Smooth muscle cell (in vitro differentiated cells): ENCODE measurements around the gene EPS8. TPM values are rescaled to one million over a fixed set of nuclear protein-coding genes. Genes with fewer than 3 reads are reported as not detected.
A peak's percentile ranks its signal among the peaks of the same experiment; 100 is the strongest.

Experiments
- DNase-seq: peaks from one replicate; lab custom pipeline; 2025; ENCODE audit not compliant: unreplicated experiment; lab: John Stamatoyannopoulos, UW
- H2AFZ ChIP-seq: fragments of 200-600 bp; sonication (generic); 2 replicates; pipeline ENCODE4 v1.6.0; 2016; ENCODE audit warnings: antibody characterized with exemption, low read depth, mild to moderate bottlenecking
- H3F3A ChIP-seq: fragments of 200-600 bp; sonication (generic); 2 replicates; pipeline ENCODE4 v1.6.0; 2017; ENCODE audit warnings: antibody characterized with exemption, low read depth
- H3K27ac ChIP-seq: fragments of 200-600 bp; sonication (generic); 2 replicates; pipeline ENCODE4 v1.5.1; 2016; ENCODE audit warnings: low read depth, mild to moderate bottlenecking
- H3K27me3 ChIP-seq: fragments of 200-600 bp; sonication (generic); 2 replicates; pipeline ENCODE4 v1.6.1; 2016; ENCODE audit warnings: low read depth, mild to moderate bottlenecking
- H3K36me3 ChIP-seq: fragments of 200-600 bp; sonication (generic); 2 replicates; pipeline ENCODE4 v1.5.1; 2016; ENCODE audit warnings: low read depth
- H3K4me1 ChIP-seq: fragments of 200-600 bp; sonication (generic); 2 replicates; pipeline ENCODE4 v1.5.1; 2016; ENCODE audit warnings: low read depth
- H3K4me2 ChIP-seq: fragments of 200-600 bp; sonication (generic); 2 replicates; pipeline ENCODE4 v1.6.0; 2016; ENCODE audit warnings: mild to moderate bottlenecking
- H3K4me3 ChIP-seq: fragments of 200-600 bp; sonication (generic); 2 replicates; pipeline ENCODE4 v1.5.1; 2016; ENCODE audit warnings: mild to moderate bottlenecking
- H3K79me2 ChIP-seq: fragments of 200-600 bp; sonication (generic); 2 replicates; pipeline ENCODE4 v1.6.0; 2016; ENCODE audit warnings: low read depth, mild to moderate bottlenecking
- H3K9ac ChIP-seq: fragments of 200-600 bp; sonication (generic); 2 replicates; pipeline ENCODE4 v1.6.0; 2016; ENCODE audit warnings: low read depth
- H3K9me3 ChIP-seq: fragments of 200-600 bp; sonication (generic); replicated peaks from 2 replicates; pipeline ENCODE4 v1.5.1; 2016; ENCODE audit warnings: low read depth
- H4K20me1 ChIP-seq: fragments of 200-600 bp; sonication (generic); 2 replicates; pipeline ENCODE4 v1.6.0; 2016; ENCODE audit warnings: low read depth
- CTCF ChIP-seq: fragments of 200-600 bp; sonication (generic); IDR thresholded peaks from 2 replicates; pipeline ENCODE4 v1.5.1; 2017; ENCODE audit warnings: borderline replicate concordance, mild to moderate bottlenecking, antibody characterized with exemption; ENCODE audit not compliant: insufficient read depth, poor library complexity, severe bottlenecking
- WGBS: methylation state at CpG from one replicate; pipeline ENCODE4 v1.1.7; 2016; ENCODE audit warnings: low lambda C conversion rate; 5-methylcytosine and 5-hydroxymethylcytosine counted together
- polyA plus RNA-seq: library from polyadenylated mRNA; unstranded; fragments of >200 nt; fragmentation: Nextera tagmentation; extraction: Ambion mirVana; gene quantifications from 2 replicates; pipeline ENCODE4 v1.2.1, GENCODE V29; 2016
- total RNA-seq: library from RNA; depleted of rRNA; stranded (reverse); fragments of >200 nt; gene quantifications from 2 replicates; pipeline ENCODE4 v1.2.3, GENCODE V29; 2014

EPS8 gene
- total and polyA plus RNA-seq, 2 experiments from 2014 or later = 27.5 to 68.3 TPM

GRCh38 chr12:15608406-15608805 is 180.8 kb downstream of the EPS8 start:
- Histone ChIP-seq H3K27me3 (no peaks in the 10 kb centered on the region), H3K9me3 (no peaks in the 10 kb centered on the region), H3K79me2 (no peaks in the 10 kb centered on the region), H3K4me2 (no peak overlapping the region), H3K36me3 (no peaks in the 10 kb centered on the region), H3K27ac (no peak overlapping the region), H3K4me3 (no peak overlapping the region), H3F3A (peaks cover 4% of the 10 kb centered on the region), H3K4me1 (no peaks in the 10 kb centered on the region), H2AFZ (no peak overlapping the region), H4K20me1 (no peaks in the 10 kb centered on the region), H3K9ac (no peak overlapping the region)
- TF ChIP-seq CTCF = no peak
- 76% methylated on average over 1 of the region's 1 CpG for WGBS
- no peak for DNase-seq

DNA sequence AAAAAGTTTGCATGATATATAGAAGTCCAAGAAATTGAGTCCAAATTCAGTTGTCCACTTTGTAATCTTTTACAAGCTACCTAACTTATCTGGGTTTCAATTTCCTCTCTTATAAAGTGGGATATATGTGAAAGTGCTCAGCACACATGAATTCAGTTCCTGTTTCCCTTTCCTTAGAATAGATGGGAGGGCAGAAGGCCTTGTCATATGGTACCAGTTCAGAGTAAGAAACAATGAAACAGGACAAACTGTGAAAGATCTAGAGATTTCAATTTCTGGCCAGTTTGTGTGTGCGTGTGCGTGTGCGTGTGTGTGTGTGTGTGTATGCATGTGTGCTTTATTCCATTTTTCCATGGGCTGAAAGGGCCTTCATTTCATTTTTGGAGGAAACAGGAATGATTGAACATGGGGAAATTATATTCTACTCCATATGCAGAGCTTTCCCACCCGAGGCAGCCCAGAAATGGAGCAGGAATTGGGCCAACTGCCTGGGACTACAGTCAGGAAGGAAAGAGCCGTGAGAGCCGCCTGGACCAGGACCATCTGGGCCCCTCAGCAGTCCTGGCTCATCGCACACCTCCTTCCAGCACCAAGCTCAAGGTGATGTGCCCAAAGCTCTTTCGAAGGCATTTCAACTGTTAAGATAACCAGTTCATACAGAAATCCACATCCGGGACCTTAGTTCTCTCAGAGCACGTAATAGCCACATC is 183.2 kb downstream of the EPS8 start:
- peaks cover 4% of the 10 kb centered on the region for H3F3A ChIP-seq
- H4K20me1 ChIP-seq = no peaks in the 10 kb centered on the region
- H3K36me3 ChIP-seq = no peaks in the 10 kb centered on the region
- no peak overlapping the region for H3K4me3 ChIP-seq
- no peak overlapping the region for H2AFZ ChIP-seq
- 96% methylated on average over 10 of the region's 10 CpGs for WGBS
- H3K4me2 ChIP-seq = no peak overlapping the region
- no peaks in the 10 kb centered on the region for H3K27me3 ChIP-seq
- H3K79me2 ChIP-seq = no peaks in the 10 kb centered on the region
- no peak overlapping the region for H3K9ac ChIP-seq
- no peak overlapping the region for H3K27ac ChIP-seq
- H3K9me3 ChIP-seq = no peaks in the 10 kb centered on the region
- TF ChIP-seq CTCF = no peak
- no peaks in the 10 kb centered on the region for H3K4me1 ChIP-seq
- no peak for DNase-seq

DNA sequence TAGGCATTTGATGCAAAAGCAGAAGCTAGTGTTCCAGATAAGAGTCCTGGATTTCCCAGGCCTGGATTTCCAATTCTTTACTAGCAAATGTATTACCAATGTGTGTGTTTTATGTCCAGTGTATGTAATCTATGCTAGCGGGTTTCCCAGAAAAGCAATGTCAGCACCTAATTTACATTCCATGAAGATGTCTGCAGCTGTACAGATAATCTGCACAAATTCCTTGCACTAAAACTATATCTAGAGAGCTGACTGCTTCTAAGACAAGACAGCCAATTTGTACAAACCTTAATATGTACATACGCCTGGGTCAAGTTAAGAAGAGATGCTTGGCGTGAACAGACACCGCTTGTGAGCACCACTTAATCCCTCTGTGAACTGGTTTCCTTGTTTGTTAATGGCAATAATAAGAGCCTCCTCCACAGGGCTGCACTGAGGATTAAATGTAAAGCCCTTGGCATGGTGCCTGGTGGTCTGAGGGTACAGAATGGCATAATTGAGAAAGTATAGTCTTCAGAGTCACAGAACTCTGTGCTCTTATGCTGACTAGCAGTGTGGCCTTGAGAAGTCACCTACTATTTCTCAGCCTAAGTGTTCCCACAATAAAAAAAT is 185.6 kb downstream of the EPS8 start:
- Histone ChIP-seq H3K4me1 (no peaks in the 10 kb centered on the region), H3K4me2 (peak overlapping the region; percentile 58), H3K79me2 (no peaks in the 10 kb centered on the region), H3F3A (no peaks in the 10 kb centered on the region), H3K27me3 (no peaks in the 10 kb centered on the region), H3K27ac (peak overlapping the region; percentile 43), H3K36me3 (no peaks in the 10 kb centered on the region), H3K9ac (no peak overlapping the region), H3K9me3 (no peaks in the 10 kb centered on the region), H2AFZ (no peak overlapping the region), H3K4me3 (no peak overlapping the region), H4K20me1 (no peaks in the 10 kb centered on the region)
- DNase-seq = peak; percentile 27
- no peak for TF ChIP-seq CTCF
- WGBS = 16% methylated on average over 4 of the region's 4 CpGs
